HG02885 (cell line): Measurements from ENCODE around the gene CDON.

Experiments
- ATAC-seq: cut with Tn5 transposase; IDR thresholded peaks from one replicate; pipeline ENCODE4 v1.9.1; 2021; ENCODE audit warnings: mild to moderate bottlenecking; ENCODE audit not compliant: unreplicated experiment, poor library complexity

The CDON gene

GRCh38 chr11:126086248-126086647, 23.6 kb upstream of the CDON start:
- no peak for ATAC-seq

DNA sequence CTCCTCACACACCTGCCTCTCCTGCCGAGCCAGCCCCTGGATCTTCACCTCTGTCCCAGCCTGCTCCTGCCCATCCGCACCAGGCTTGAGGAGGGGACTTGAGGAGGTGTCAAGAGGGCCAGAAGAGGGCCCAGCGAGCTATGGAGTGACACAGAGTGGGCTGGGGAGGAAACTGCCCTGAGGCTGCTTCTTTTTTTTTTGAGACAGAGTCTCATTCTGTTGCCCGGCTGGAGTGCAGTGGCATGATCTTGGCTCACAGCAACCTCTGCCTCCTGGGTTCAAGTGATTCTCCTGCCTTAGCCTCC, 21.9 kb upstream of the CDON start:
- ATAC-seq: no peak

DNA sequence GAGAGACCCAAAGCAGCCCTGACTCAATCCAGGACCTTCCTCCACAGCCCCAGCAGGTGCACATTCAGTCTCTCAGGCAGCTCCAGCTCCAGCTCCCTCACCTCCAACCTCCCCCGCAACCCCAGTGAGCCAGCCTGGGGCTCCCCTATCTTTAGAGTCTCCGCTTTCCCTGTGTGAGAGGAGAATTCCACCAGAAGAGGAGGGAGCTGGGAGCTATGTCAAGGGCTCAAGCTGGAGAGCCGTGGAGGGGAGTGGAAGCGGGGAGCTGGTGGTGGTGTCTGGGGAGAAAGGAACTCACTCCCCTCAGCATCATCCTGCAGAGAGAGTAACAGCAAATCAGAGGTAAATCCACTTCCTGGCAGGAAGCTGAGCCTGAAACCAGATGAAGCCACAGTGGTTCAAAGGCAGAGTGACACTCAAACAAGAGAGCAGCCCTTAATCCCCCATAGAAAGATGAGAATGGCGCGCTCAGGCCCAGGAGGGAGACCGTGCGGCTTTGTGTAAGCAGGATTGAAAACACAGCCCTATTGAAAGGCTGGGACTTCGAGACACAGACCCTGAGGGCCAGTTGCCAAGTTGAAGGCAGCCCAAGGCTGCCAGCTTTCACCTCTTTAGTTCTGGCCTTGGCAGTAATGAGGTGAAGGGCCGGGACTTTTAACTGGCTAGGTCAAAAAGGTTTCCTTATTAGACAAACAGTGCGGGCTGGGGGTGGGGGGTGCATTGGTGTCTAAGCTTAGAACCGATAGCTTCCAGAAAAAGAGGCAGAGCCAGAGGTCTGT, 21.4 kb upstream of the CDON start:
- ATAC-seq: no peak

DNA sequence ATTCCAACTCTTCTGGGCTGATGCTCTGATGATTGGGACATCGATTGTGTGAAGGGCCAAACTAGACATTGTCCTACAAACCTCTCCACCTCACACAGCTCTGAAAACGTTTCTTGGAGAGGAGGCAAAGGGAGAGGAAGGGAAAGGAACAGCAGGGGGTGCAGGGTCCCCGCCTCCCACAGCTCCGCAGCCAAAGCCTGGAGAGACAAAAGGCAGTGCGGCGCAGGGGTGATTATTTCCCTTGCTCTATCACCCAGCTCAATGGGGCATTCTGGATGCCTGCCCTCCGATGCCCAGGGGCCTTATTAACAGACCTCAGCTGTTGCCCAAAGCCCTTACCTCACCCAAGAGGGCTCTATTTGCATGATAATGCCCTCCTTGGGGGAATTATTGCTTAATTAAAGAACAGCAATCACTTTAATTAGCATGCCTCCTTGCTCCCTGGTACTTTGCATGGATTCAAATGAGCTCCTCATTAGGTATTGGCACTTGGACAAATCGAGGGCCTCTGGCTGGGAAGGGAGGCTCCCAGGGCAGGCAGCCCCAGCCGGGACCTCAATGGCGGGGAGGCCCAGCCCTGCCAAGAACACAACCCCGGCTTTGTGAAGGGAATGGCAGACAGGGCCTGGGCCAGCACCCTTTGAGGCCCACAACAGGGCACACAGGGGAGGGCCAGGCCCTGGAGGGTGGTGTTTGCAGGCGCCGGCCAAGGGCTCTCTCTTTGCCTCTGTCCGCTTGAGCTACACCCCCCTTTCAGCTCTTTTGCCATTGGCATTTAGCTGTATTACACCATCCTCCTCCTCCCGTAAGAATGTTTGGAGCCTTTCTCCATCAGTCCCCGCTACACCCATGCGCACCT, 19.8 kb upstream of the CDON start:
- no peak for ATAC-seq

- ATAC-seq: no peak
Observed at GRCh38 chr11:126081915-126082250, 19.2 kb upstream of the CDON start.

GRCh38 chr11:126080161-126080941, 17.7 kb upstream of the CDON start:
- no peak for ATAC-seq

DNA sequence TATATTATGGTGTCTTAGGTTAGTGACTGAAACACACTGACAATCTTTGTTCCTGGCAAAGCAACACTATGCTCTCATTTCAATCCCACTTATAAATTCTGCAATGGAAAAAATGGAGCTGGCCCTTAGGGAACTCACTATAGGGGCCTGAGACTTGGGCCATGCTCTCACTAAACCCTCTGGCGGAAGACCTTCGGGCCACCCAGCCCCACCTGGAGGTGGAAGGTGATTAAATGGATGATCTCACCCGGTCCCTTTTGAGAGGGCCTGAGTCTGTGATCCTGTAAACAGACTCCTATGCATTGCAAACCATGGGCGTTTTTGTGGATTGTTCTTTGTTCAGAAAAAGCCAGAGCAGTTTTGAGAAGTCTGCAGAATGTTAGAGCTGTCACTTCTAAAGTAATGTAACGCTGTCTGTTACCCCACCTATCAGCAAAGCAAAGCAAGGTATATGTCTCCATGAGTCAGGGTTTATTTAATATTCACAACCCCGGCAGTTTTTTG, 17.0 kb upstream of the CDON start:
- no peak for ATAC-seq

DNA sequence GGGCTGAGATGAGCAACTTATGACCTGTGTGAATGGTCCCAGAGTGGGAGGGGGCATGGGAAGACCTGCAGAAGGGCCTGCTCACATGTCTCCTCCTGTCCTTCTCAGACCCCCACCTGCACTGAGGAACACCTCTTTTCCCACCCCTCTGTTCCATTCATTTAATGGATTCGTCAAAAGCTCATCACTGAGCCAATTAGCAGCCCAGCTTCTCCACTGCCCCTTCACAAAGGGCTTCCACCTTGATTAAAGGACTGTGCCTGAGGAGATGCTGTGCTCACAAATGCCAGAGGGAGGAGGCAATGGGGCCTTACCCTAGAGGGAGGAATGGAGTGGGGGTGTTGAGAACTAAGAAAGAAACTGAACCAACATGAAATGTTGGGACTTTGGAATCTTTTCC, 14.0 kb upstream of the CDON start:
- no peak for ATAC-seq

- ATAC-seq: no peak
Observed at GRCh38 chr11:126072801-126073594, 10.3 kb upstream of the CDON start.

DNA sequence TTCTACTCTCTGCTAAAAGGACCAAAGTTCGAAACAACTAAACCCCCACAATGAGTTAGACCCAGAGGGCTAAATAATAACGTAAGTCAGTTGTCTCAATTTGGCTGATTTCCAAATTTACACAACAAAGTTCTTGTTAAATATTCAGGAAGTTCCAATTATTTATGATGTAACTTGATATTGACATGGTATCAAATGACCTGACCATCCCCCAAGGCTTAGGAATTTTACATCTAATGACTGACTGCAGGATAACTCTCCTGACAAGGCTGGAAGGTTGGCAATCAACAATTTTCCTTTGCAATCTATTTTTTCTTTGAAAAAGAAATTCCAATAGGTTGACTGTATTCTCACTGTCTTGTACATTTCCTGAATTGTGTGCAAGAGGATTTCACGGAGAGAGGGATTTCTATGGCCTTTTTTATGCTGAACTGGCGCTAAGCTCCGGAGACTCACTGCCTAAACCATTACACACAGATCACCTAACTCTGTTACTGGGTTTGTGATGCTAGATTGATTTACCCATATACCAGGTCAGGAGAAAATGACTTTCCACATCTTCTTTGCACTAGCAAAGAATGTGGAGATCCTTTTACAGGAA, 9.6 kb upstream of the CDON start:
- no peak for ATAC-seq

GRCh38 chr11:126063507-126063852, 814 bp upstream of the CDON start:
- ATAC-seq: no peak

- peak; percentile 2 for ATAC-seq
Observed at GRCh38 chr11:126061707-126062678, 673 bp downstream of the CDON start.

DNA sequence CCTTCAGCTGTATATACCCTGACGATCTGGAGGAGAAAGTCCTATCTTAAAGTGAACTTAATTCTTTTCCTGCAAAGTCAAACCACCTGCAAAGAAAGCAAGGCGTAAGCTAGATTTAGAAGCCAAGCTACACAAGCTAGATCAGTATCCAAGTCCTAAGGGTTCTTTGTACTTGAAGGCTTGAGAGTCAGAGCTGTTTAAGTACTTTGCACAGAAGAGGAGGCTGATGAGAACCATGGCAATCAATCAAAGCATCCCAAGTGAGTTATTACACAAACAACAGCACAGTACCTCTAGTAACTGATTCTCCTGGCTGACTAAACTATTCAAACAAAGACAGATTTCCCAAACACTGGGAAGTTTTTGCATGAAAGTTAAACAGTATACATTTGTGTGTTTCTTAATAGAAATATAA, 1.9 kb downstream of the CDON start:
- no peak for ATAC-seq

DNA sequence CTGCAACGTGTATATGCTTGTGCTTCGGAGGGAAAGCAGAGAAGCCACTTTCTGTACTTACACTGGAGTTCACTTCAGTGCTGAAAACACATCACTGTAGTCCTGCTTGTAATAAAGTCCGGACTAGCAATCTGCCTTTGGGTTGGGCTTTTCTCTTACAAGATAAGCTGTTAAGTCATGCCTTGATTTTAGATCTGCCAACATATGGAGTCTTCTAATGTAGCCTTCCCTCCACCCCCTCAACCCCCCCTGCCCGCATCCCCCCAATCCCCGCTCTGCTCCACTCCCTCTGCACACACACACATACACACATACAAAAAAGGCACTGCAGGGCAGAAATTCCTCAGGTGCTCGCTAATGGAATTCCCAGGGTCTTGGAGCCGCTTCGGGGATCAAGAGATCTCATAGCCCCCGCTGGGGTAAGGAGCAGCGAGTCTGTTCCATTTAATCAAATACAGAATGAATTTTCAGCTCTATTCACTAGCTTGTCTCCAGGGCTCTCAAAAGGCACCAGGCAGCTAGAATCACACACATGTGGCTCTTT, 3.4 kb downstream of the CDON start:
- ATAC-seq: no peak

DNA sequence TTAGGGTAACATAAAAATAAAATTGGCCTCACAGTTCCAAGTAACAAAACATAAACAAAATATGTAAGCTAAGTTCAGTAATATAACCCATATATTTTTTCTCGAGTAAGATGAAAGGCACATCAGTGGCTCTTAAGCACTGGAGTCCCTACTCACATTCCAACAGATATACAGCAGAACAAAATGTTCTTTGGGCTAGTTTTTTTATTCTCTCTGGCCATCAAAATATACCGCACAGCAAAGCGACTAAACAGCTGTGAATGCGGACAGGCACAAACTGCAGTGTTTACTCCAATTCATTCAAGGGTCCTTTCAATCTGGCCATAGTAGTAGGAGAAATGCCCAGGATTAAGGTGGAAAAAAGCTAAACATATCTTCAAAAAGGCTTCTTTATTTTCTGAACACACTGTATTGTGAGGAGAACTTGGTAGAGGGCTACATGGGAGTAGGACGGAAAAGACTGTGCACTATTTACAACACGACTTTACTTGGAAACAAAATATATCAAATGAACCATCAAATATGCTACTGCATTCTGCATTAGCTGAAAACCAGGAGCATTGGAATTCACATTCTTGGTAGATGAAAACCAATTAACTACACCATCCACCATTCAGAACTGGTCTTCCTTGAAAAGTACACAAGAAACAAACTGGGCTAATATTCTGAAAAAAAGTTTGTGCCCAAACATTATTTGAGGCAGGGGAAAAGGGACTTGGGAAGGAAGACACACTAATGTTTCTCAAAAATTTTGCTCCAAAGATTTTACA, 4.4 kb downstream of the CDON start:
- ATAC-seq: no peak

DNA sequence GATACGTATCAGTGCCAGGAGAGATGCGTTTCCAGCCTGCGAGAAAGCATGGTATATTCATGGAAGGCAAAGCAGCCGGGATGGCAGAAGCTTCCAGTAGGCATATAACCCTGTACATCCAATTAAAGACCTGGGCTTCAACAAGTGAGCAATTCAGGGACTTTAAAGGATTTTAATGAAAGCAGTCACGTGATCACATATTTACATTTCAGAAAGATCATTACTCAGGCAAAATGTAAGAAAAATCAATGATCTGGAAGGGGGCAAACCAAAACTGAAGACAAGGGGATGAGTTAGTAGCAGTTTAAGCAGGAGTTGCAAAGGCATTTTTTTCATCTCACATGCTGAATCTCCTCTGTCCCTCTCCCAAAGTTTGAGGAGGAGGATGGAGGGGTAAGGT, 7.8 kb downstream of the CDON start:
- no peak for ATAC-seq

- no peak for ATAC-seq
Observed at GRCh38 chr11:126054408-126054807, 8.3 kb downstream of the CDON start.
